Choroid plexus epithelial cell (primary cell): ENCODE results near the gene DSTN.

ENCODE experiments used
- DNase-seq: peaks from one replicate; pipeline ENCODE4 v3.0.0-alpha.2; 2010; ENCODE audit warnings: low read depth
- H3K4me3 ChIP-seq: 2 replicates; pipeline ENCODE4 v1.5.1; 2011; ENCODE audit warnings: low read depth, mild to moderate bottlenecking, control low read depth, low read length, moderate library complexity
- CTCF ChIP-seq: conservative IDR thresholded peaks from 2 replicates; pipeline ENCODE4 v1.5.1; 2011; ENCODE audit warnings: low read depth, mild to moderate bottlenecking, control low read depth, inconsistent platforms, low read length, moderate library complexity

Gene DSTN

GRCh38 chr20:17622086-17622850 is 52.4 kb downstream of the DSTN start:
- no peak overlapping the region for H3K4me3 ChIP-seq
- DNase-seq: no peak
- TF ChIP-seq CTCF: no peak

GRCh38 chr20:17622851-17623508 is 53.1 kb downstream of the DSTN start:
- TF ChIP-seq CTCF: no peak
- DNase-seq: no peak
- no peak overlapping the region for H3K4me3 ChIP-seq

GRCh38 chr20:17624070-17624469 is 54.2 kb downstream of the DSTN start:
- no peak for TF ChIP-seq CTCF
- H3K4me3 ChIP-seq: no peak overlapping the region
- DNase-seq: no peak

GRCh38 chr20:17624551-17625245 is 54.8 kb downstream of the DSTN start:
- TF ChIP-seq CTCF: no peak
- H3K4me3 ChIP-seq: no peak overlapping the region
- DNase-seq: no peak

GRCh38 chr20:17625246-17626051 is 55.6 kb downstream of the DSTN start:
- TF ChIP-seq CTCF: no peak
- no peak for DNase-seq
- no peak overlapping the region for H3K4me3 ChIP-seq

- no peak for DNase-seq
- no peak overlapping the region for H3K4me3 ChIP-seq
- no peak for TF ChIP-seq CTCF
These were observed 56.5 kb downstream of the DSTN start for GRCh38 chr20:17626217-17627007.
